Urothelium cell line (cell line): ENCODE measurements around the gene PHYH.
"Not testable (repeated sequence)": the region's sequence is repeated elsewhere in the genome, so short reads cannot be mapped to it uniquely, and the experiment has no call there.

ENCODE experiments used
- DNase-seq: peaks from one replicate; pipeline ENCODE4 v3.0.0; 2011; ENCODE audit warnings: low spot score, mixed read lengths
- FAIRE-seq: peaks from 2 replicates; lab custom pipeline; 2011; peaks lifted over from hg19 to GRCh38; lab: Jason Lieb, UNC

Gene PHYH

GRCh38 chr10:13322615-13323148 lies 22.8 kb upstream of the PHYH start:
- no peak for FAIRE-seq
- no peak for DNase-seq

GRCh38 chr10:13321576-13321975 lies 21.7 kb upstream of the PHYH start:
- FAIRE-seq: no peak
- DNase-seq: no peak

DNA sequence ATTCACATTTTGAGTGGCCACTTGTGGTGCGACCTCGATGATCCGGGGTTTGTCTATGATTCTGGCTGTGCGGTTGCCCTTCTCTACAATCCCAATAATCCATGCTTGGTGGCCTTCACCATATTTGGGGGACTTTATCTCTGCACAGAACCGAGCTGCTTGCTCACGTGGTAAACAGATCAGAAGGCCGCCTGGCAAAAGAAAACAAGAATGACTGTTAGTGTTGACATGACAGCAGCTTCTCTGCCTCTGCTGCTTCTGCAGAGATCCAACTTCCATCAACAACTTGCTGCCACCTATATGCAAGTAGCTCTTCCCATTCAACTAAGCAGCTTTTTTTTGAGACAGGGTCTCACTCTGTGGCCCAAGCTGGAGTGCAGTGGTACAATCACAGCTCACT lies 19.3 kb upstream of the PHYH start:
- no peak for FAIRE-seq
- DNase-seq: no peak

- DNase-seq (no peak), FAIRE-seq (no peak)
Observed at GRCh38 chr10:13317474-13317873, 17.6 kb upstream of the PHYH start.

DNA sequence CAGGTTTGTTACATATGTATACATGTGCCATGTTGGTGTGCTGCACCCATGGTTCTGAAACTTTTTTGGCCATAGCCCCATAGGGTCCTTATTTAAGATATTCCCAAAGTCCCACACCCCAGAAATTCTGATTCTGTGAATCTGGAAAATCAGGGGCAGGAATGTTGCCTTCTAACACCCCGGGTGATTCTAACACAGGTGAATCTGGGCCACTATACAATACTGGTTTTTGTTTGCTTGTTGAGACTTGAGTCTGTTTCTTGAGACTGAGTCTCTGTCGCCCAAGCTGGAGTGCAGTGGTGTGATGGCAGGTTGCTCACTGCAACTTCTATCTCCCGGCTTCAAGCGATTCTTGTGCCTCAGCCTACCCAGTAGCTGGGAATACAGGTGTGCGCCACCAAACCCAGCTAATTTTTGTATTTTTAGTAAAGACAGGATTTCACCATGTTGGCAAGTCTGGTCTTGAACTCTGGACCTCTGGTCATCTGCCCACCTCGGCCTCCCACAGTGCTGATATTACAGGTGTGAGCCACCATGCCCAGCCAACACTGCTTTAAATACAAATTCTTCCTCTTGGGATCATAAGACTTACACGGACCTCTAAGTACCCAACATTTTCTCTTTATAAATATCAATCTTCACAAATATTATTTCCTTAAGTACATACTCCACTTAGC lies 16.9 kb upstream of the PHYH start:
- no peak for DNase-seq
- no peak for FAIRE-seq

- DNase-seq (no peak), FAIRE-seq (no peak)
Observed at GRCh38 chr10:13315361-13315760, 15.5 kb upstream of the PHYH start.

DNA sequence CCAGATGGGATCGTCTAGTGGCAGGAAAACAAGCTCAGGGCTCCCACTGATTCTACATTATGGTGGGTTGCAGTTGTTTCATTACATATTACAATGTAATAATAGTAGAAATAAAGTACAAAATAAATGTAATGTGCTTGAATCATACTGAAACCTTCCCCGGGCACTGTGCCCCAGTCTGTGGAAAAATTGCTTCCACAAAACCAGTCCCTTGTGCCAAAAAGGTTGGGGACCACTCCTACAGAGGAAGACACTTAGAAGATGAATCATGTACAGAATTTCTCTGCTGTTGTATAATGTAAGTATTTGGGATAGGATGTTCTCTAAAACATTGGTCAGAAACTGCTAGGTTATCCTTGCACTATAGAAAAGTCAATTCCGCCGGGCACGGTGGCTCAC lies 11.3 kb upstream of the PHYH start:
- DNase-seq (no peak), FAIRE-seq (no peak)

DNA sequence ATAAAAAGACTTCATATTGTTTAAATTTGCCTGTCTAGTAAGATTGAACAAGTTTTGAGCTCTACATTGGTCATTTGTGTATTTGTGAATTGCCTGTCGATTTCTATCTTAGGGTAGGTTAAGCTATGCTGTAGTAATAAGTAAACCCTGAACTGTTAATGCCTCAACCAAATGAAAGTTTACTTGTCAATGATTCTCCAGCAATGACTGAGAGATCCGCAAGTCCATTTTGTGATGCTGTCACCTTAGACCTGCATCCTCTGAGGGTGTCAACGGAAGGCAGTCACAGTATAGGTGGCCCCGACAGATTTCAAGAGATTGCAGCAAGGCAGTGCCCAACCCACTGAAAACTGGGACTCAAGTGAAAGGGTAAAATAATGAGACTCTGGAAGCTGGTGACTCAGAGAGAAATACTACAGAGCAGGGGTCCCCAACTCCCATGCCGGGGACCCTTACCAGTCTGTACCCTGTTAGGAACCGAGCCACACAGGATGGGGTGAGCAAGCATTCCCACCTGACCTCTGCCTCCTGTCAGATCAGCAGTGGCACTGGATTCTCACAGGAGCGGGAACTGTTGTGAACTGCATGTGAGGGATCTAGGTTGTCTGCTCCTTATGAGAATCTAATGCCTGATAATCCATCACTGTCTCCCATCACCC lies 10.8 kb upstream of the PHYH start:
- peak; percentile 32 for FAIRE-seq

GRCh38 chr10:13309792-13310191 lies 9.9 kb upstream of the PHYH start:
- DNase-seq (no peak), FAIRE-seq (no peak)

More for the DNA sequence above, 10.8 kb upstream of the PHYH start:
- DNase-seq: no peak

- no peak for DNase-seq
- no peak for FAIRE-seq
Observed at GRCh38 chr10:13308096-13308495, 8.2 kb upstream of the PHYH start.

DNA sequence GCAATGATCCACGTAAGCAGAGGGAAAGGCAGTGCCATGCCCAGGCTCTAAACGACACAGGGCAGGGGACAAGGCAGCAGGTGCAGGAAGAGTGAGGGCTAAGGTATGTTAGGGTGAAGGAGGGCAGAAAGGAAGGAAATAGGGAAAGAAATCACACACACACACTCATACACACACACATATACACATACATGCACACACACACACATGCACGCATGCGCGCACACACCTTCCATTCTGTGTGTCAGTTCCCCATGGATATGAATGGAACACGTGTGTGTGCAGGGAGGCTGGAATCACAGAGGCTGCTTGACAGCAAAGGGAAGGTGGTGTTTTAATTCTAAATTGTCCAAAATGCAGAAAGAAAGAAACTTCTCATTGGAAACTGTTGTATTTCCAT lies 6.2 kb upstream of the PHYH start:
- no peak for DNase-seq
- no peak for FAIRE-seq

DNA sequence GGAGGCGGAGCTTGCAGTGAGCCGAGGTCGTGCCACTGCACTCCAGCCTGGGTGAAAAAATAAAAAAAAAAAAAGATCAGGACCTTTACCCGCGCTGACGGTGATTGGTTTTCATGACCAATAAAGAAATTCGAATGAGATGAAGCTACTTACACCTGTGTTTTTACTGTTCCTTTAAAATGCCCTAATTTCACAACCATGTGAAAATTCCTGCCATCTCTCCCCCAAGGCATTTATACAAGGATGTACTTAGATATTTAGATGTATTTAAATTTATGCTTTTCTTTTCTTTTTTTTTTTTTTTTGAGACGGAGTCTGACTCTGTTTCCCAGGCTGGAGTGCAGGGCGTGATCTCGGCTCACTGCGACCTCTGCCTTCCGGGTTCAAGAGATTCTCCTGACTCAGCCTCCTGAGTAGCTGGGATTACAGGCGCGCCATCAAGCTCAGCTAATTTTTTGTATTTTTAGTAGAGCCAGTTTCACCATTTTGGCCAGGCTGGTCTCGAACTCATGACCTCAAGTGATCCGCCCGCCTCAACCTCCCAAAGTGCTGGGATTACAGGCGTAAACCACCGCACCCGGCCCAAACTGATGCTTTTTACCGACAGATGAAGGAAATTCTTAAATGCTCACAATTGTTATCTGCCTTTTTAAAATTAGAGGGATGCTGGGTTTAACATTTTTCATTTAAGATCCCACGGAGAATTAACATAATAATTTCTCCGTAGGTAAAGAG lies 3.1 kb upstream of the PHYH start:
- DNase-seq: no peak
- FAIRE-seq: no peak

GRCh38 chr10:13298748-13299436 lies 972 bp downstream of the PHYH start:
- no peak for DNase-seq
- no peak for FAIRE-seq

DNA sequence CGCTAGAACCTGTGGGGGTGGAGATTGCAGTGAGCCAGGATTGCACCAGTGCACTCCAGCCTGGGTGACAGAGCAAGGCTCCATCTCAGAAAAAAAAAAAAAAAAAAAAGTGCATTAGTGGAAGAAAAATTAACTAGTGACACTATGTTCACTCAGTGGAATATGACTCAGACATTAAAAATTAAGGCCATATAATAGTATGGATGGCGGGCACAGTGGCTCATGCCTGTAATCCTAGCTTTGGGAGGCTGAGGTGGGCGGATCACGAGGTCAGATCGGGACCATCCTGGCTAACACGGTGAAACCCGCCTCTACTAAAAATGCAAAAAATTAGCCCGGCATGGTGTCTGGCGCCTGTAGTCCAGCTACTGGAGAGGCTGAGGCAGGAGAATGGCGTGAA lies 3.4 kb downstream of the PHYH start:
- FAIRE-seq (no peak), DNase-seq (no peak)

GRCh38 chr10:13294784-13295183 lies 5.1 kb downstream of the PHYH start:
- no peak for FAIRE-seq
- no peak for DNase-seq

- FAIRE-seq (no peak), DNase-seq (no peak)
Observed at GRCh38 chr10:13291821-13292773, 7.8 kb downstream of the PHYH start.

GRCh38 chr10:13291061-13291460 lies 8.8 kb downstream of the PHYH start:
- no peak for FAIRE-seq

GRCh38 chr10:13284050-13284449 lies 15.8 kb downstream of the PHYH start:
- FAIRE-seq: no peak

More at GRCh38 chr10:13291061-13291460, 8.8 kb downstream of the PHYH start:
- no peak for DNase-seq

GRCh38 chr10:13282348-13282747 lies 17.5 kb downstream of the PHYH start:
- DNase-seq, FAIRE-seq: not testable (repeated sequence)

More at GRCh38 chr10:13284050-13284449, 15.8 kb downstream of the PHYH start:
- DNase-seq: no peak
